GDM1 (cell line): ENCODE measurements around the gene TFAM.
A peak's percentile ranks its signal among the peaks of the same experiment; 100 is the strongest.

Source experiments
- DNase-seq: peaks from one replicate; lab custom pipeline; 2025; lab: John Stamatoyannopoulos, UW

TFAM gene

DNA sequence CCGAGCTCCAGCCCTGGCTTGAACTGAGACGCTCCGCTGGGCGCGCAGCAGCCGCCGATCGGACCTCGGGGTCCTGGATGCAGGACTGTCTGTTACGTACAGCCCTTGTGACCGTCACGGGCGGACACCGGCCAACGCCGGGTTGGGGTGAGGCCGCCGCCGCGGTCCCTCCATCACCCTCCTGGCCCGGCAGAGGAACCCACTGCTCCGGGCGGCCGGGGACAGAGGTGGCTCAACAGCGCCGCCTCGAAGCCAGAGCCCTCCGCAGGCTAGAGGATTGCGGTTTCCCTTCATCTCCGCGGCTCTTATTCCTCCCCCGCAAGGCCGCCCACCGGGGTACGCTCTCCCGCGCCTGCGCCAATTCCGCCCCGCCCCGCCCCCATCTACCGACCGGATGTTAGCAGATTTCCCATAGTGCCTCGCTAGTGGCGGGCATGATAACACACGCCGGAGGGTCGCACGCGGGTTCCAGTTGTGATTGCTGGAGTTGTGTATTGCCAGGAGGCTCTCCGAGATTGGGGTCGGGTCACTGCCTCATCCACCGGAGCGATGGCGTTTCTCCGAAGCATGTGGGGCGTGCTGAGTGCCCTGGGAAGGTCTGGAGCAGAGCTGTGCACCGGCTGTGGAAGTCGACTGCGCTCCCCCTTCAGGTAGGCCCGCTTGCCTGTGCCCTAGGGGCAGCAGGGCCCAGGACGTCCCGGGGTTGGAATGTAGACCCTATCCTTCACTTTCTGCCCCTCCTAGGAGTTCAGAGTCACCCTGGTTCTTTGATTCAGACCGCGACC lies at the start of gene TFAM:
Gene TFAM, plus strand, starts transcription at position 412 of the 785 bp plus-strand sequence. Its CDS starts 138 bp downstream, at position 550.
- peak; percentile 85 for DNase-seq

DNA sequence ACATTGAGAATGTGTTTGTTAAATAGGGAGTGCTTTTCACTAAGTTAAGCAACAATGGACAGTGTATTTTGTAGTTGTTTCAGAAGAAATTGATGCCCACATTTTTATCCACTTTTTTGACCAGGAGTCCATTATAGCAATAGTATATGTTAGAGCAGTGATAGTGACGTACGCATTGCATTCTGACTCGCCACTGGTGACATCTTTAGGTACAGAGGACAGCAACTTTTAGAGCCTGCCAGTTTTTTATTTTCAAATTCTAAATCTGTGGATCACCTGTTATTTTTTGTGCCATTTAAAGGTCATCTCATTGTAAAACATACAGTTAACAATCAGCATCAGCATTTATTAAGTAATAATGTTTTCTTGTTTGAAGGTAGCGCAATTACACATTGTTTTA lies 49.0 kb upstream of the TFAM start:
- no peak for DNase-seq

DNA sequence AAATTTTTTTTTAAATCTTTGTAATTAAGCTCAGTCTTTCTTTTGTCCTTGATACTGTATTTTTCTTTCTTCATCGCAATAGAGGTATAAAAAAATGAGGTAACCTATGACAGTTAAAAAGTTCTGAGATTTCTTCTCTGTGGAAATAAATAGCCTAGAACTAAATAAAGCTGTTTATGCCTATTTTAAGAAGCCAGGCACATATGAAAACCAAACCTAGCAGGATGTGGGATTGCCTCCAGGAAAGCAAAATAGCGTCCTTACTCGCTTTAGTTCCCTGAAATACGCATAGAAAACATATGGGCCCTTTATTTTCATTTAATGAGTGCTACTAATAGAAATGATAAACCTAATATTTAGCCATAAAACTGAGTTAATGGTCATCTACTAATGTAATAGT lies 43.8 kb upstream of the TFAM start:
- DNase-seq, result no peak

DNA sequence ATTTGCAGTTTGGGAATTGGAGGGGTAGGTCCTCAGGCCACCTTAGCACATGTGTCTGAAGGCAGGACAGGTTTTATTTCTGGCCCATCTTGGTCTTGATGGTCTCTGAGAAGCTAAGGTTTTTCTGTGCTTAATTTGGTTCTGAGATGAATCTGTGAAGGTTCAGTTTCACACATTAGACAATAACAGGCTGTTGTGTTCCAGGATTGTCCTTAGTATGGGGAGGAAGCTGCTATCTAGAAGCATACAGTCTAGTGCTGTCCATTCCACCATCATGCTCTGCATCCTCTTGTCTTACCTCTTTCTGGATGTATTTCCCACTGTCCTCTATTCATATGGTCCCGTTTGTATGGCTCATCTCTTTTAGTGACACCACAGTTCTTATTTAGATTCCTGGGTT lies 43.3 kb upstream of the TFAM start:
- DNase-seq, result no peak

DNA sequence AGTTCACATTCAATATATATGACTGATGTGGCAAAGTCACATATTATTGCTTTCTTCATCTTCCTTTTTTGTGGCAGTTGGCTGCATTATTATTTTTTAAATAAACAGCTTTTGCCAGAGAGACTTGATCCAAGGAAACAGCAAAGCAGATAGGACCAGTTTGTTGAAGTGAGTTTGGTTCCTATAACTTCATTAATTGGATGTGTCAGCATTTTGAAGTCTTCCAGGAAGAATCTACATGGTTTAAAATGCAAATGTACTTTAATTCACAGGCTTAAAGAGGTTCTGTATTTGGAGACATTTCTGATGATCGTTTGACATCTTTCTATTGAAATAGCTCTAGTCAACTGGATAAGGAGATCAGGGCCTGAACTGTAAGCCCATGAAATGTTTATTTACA lies 37.2 kb upstream of the TFAM start:
- no peak for DNase-seq

DNA sequence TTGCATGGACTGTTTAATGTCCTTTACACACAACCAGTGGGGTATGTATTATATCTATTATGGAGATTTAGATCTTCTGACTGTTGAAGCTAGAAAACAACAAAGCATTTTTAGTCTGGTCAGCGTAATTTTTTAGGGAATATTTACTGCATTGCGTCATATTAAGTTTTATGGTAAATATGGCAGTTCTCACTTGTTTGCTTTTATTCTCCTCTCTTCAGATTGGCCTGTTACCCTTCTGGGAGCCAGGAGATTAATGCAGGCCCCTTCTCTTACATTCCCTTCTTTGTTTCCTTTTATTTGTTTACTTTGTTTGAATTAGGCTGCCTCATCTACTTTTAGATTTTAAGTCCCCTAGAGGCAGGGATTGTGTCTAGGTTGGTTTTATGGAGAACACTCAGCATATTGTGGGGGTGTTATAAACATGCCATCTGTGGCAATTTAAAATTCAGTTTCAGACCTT lies 36.6 kb upstream of the TFAM start:
- DNase-seq, result no peak

DNA sequence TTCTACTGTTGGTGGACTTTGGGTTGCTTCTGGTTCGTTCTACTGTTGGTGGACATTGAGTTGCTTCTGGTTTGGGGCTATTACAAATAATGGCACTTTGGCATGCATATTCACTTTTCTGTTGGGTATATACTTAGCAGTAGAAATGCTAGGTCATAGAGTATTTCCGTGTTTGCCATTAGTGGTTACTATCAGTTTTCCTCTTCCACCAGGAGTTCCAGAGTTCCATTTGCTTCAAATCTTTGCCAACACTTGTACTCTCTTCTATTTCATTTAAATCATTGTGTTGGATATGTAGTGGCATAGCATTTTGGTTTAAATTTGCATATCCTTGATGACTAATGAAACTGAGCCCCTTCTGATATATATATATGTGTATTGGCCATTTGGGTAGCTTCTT lies 35.2 kb upstream of the TFAM start:
- no peak for DNase-seq

DNA sequence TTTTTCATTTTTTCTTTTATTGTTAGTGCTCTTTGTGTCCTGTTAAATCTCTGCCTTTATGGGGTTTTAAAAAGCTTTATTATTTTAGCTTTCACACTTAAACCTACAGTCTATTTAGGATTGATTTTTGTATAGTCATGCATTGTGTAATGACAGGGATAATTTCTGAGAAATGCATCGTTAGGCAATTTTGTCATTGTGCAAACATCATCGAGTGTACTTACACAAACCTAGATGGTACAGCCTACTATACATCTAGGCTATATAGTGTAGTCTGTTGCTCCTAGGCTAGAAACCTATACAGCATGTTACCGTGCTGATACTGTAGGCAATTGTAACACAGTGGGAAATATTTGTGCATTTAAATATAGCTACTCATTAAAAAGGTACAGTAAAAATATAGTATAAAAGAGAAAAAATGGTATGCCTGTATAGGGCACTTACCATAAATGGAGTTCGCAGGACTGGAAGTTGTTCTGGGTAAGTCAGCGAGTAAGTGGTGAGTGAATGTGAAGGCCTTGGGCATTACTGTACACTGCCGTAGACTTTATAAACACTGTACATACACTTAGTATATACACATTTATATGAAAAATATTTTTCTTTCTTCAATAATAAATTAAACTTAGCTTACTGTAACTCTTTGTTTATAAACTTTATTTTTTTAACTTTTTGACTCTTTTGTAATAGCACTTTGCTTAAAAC lies 34.4 kb upstream of the TFAM start:
- no peak for DNase-seq

DNA sequence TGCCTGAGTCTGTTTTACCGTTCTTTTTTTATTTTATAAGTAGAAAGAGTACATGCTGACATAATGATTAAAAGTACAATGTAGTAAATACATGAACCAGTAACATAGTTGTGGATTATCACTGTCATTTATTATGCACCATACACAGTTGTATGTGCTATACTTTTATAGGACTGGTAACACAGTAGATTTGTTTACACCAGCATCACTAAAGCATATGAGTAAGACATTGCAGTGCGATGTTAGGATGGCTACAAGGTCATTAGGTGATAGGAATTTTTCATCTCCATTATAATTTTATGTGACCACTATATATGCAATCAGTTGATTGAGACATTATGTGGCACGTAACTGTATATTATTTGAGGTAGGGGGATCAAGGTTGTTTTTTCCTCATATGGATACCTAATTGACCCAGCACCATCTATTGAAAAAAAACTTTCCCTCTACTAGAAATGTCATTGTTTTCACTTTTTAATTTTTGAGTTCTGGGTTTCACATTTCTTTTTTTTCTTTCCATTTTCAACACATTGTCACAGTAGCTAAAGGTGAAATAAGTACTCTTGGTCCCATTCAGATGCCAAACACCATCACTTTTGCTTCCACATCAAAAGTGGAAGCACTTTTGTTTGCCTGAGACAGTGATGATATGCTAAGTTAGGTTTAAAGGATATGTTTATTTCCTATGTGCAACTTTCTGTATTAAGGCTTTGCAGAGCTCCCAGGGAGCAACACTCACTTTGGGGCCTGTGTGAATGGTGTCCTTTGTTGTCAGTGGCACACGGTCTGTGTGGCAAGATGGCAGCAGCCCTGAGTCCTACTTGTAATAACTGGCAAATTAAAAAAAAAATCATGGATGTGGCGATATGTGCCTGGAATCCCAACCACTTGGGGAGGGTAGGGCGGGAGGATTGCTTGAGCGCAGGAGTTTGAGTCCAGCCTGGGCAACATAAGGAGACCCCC lies 33.3 kb upstream of the TFAM start:
- DNase-seq, result no peak

DNA sequence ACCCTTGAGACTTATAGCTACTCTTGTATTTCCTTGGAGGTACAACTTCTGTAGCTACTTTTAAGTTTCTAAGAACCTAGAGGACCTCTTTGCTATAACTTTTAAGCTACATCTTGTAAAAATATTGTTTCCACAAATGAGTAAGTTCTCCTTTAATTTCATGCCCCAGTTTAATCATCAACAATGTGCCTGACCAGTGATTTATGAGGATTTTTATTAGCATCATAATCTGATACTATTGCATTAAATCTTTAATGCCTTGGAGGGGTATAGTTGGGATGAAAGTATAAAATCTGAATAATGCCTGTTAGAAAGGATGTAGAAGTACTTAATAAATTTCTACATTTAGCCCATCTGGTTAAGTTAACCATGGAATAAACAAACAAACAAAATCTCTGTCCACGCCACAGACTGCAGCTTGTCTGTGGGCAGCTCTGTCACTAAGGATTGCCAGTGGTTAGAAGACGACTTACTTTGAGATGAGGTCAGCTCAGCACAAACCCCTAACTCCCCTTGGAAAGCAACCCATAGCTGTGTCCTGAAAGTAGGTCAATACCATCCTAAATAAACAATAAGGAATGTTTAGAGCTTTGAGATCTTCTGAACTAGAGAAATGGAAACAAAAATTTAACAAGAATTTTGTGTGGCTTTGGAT lies 32.1 kb upstream of the TFAM start:
- DNase-seq, result no peak

DNA sequence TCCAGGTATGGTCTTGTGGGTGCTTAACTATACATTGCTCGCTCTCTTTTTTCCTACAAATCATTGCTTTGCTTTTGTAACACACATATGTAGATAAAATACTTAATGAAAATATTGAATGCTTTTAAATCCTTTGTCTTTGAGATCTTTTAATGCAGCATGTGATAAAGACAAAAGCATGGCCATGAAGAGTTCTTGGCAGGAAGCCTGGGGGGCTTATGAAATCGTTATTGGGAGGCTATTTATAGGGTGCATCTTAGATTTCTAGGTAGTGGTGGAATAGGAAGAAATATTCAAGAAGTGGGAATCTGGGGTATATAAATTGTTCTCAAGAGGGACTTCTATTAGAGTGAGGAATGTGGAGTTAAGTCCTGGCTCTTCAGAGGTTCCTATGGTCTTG lies 28.5 kb upstream of the TFAM start:
- no peak for DNase-seq

DNA sequence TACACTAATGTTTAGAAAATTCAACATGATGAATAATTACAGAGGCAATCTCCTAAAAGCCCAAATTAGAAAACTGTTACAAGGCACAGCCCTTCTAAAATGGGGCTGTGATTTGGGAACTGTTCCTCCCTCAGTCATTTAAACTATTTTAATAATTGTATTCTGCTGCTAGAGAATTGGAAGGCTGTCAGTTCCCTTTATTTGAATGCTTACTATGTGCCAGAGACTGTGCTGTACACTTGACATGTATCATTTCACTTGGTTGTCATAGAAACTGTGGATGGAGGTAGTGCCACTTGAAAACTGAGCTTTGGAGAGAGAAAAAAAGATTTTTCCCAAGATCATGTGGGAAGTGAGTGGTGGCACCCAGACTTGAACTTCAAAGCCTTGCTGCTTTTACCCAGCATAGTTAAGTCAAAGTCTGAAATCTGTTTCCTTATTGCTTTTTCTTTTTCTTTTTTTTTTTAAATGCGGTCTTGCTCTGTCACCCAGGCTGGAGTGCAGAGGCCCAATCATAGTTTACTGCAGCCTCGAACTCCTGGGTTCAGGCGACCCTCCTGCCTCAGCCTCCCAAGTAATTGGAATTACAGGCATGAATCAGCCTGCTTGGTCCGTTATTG lies 26.8 kb upstream of the TFAM start:
- no peak for DNase-seq

DNA sequence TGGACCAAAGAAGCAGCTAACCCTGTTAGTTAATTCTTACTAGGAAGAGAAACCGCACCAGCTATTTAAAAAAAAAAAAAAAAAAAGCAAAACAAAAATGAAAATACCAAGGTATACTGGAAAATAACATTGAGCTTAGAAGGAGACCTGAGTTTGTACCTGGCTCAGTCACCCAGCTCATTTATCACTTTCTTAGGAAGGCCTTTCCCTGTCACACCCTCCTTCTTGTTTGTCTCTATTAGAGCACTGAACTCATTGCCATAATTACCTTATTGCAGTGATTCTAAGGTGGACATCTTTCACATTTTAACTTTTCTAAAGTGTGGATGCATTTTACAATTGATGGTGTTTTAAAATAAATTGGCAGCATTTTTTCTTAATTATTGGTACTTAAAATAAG lies 26.3 kb upstream of the TFAM start:
- no peak for DNase-seq

DNA sequence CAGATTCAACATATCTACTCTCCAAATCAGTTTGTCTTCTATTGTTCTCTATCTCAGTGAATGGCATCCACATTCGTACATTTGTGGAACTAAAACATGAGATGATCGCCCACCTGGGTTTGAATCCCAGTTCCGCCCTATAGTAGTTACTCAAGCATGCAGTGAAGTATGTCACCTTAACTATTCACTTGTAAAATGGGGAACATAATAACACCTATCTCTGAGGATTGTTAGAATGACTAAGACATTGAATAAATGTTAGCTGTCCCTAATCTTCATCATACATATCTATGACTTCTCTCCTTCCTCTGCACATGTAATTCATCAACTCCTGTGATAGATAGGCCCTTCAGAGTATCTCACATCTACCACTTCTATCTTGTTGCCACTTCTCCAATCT lies 25.7 kb upstream of the TFAM start:
- no peak for DNase-seq

DNA sequence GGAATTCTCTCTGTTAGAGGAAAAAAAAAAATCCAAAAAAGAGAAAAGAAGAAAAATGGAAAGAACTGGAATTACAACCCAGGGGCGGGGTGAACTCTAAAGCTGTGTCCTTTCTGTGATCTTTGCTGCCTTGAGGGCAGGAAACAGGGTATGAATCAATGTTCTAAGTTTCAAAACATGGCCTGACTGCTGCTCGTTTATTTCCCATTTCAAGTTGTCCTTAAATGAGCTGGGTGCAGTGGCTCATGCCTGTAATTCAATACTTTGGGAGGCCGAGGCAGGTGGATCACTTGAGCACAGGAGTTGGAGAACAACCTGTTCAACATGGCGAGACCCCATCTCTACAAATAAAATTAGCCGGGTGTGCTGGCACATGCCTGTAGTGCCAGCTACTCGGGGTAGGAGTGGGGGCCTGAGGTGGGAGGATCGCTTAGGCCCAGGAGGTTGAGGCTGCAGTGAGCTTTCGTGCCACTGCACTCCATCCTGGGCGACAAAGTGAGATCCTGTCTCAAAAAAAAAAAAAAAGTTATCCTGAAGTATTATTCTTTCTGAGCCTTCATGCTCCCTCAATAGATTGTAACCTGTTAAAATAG lies 24.7 kb upstream of the TFAM start:
- DNase-seq, result no peak

DNA sequence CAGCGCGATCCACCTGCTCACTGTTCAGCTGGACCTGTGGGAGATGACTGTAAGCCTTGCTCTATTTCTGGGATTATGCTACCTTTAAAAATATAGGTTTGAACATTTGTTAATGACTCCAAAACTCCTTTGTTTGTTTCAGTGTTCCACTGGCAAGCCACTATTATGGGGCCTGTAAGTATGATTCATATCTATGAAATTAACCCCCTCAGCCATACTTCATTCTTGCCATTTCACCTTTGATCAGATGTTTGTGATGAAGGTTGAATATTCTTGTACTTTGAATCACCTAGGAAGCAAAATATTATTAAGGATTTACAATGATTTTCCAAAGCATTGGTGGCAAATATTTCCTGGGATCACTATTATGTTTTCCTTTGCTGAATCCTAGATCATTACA lies 23.9 kb upstream of the TFAM start:
- no peak for DNase-seq

DNA sequence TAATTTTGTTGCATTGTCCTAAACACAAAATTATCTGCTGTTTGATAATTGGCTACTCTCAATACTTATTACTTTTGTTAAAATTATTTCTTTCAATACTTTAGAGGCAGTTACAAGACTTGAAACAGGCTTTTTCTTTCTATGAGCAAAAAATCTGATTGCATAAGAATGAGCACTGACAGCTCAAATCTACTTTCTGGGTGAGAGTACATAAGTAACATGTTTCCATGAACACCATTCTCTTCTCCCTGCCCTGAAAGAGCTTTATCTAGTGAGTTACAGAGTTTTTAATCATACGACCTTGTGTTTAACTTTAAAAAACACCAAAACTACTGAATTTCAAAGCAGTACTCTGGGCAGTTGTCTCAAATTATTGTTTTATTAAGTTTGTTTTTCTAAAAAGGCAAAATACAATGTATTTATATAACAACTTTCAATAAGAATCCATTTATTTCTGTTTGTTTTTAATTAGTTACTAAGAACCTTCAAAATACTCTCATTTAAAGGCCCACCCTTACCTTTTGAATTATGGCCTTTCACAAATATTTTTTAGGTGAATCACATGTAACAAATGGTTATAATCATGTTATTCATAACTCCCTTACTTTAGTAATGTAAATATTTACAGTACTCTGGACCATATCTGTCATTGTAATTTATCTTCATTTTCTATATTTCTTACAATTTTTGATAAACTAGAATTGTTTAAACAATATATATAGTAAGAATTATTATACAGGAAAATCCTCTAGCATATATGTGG lies 23.0 kb upstream of the TFAM start:
- DNase-seq, result no peak

DNA sequence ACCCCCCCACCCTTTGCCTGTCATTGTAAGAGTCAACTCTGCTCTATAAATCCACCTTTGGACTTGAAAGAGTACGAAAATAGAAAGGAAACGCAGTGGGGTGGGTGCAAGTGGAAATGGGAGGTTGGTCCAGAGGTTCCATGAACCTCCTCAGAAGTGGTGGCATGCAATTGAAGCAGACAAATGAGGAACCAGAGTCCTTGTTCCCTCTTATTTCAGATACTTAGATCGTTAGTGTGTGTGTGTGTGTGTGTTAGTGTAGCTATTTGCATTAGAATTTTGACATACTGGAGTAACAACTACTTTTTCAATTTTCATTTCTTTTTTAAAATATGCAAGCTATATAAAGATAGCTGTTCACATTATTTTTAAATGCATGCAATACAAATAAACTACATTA lies 18.1 kb upstream of the TFAM start:
- DNase-seq, result peak; percentile 1

DNA sequence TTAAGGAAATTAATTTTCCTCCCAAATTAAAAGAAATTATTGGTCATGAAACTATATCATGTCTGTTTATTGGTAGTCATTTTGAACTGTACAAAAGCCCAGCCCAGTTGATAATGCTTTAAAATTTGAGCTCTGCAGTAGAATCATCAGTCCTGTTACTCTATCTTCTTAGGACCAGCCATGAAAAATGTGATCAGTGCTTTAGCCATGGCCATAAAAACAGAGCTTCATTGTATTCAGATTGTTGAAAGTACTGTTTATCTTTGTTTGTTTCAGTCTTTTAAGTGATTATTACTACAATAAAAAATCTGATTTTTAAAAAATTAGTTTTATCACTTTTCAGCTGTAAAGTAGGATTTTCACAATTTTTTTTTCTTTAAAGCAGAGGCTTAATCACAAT lies 13.7 kb upstream of the TFAM start:
- no peak for DNase-seq
